ENCODE data around the gene HECTD4. TPM values are rescaled to one million over a fixed set of nuclear protein-coding genes. Genes with fewer than 3 reads are reported as not detected.
"Not testable (repeated sequence)": the region's sequence is repeated elsewhere in the genome, so short reads cannot be mapped to it uniquely, and the experiment has no call there.

Gene HECTD4
- total RNA-seq, 1 donor from 2014 or later: 62.1 TPM

GRCh38 chr12:112111931-112112330 lies 270.3 kb downstream of the HECTD4 start:
- H3K4me3 Mint-ChIP-seq: peak overlapping the region; percentile 5
- H3K27ac Mint-ChIP-seq: peak overlapping the region; percentile 37
- peaks cover 22% of the 10 kb centered on the region for H3K4me1 Mint-ChIP-seq (ENCODE audit: unreplicated experiment)
- TF ChIP-seq CTCF (conservative IDR thresholded peaks at IDR 0.05): no peak
- H3K27me3 Mint-ChIP-seq: no peaks in the 10 kb centered on the region
- no peak for DNase-seq (ENCODE audit: extremely low spot score, unreplicated experiment)
- H3K9me3 Mint-ChIP-seq: no peaks in the 10 kb centered on the region
- H3K36me3 Mint-ChIP-seq: no peaks in the 10 kb centered on the region

- not testable (repeated sequence) for H3K36me3 Mint-ChIP-seq; H3K27me3 Mint-ChIP-seq; H3K9me3 Mint-ChIP-seq; H3K4me3 Mint-ChIP-seq; DNase-seq (ENCODE audit: extremely low spot score, unreplicated experiment)
- peaks cover 21% of the 10 kb centered on the region for H3K4me1 Mint-ChIP-seq (ENCODE audit: unreplicated experiment)
- peak overlapping the region; percentile 42 for H3K27ac Mint-ChIP-seq
Observed at GRCh38 chr12:112110787-112111662, 271.2 kb downstream of the HECTD4 start.

Small RNA genes within 50 kb of the gene (microRNA-seq; reads per million reads assigned to microRNA genes)
- not detected for gene MIR6861

Other genes with a start within 250 kb of the HECTD4 start
- 1,606 and 1,993 TPM in 2 replicates for gene RPL6, start 27.2 kb upstream of the HECTD4 start, total RNA-seq (ENCODE audit: low replicate concordance)
- 76.0 and 78.9 TPM in 2 replicates for gene PTPN11, start 36.5 kb upstream of the HECTD4 start, total RNA-seq (ENCODE audit: low replicate concordance)